CD4-positive, alpha-beta T cell treated with Interleukin-6 at 100 ng/mL for 8 hours (primary cell): ENCODE measurements around the gene COQ2.
"Not testable (repeated sequence)": the region's sequence is repeated elsewhere in the genome, so short reads cannot be mapped to it uniquely, and the experiment has no call there.

Source experiments
- DNase-seq: peaks from one replicate; pipeline ENCODE4 v3.0.0-alpha.2; 2020; ENCODE audit warnings: mixed read lengths, low spot score

Gene COQ2

DNA sequence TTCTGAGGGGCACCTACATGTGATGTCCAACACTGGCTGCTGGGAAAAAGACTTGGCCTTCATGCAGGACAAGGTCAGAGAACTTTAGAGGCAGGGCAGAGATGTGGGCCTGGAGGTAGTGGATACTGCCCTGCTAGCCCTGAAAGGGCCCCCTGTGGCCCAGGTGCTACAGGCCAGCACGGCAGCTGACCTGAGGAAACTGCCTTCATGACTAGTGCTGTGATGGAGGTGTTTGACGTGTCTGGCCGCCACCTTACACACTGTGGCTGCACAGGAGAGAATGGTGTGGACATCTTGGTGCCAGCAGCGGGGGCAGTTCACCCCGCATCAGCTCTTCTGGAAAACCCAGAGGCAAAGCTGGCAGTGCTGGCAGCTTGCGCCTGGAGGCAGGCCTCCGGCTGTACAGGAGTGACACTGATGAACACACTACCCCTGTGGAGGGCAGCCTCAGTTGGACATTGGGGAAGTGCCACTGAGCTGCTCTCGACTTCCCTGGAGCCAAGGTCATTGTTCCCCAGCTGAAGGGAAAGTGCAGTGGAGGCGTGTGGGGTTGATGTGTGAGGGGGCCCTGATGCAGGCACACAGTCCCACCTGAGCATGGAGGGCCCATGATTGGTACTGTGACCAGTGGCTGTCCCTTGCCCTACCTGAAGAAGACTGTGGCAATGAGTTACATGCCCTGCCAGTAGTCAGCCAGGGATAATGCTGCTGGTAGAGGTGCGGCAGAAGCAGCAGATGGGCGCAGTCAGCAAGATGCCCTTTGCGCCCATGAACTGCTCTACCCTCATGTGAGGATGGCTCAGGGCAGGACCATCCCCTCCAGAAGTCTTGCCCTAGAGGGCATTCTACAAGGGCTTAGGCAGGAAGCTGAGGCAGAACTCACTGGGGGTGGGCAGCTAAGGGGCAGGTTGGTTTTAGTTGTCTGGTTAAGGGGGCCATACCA lies 36.9 kb downstream of the COQ2 start:
- no peak for DNase-seq

DNA sequence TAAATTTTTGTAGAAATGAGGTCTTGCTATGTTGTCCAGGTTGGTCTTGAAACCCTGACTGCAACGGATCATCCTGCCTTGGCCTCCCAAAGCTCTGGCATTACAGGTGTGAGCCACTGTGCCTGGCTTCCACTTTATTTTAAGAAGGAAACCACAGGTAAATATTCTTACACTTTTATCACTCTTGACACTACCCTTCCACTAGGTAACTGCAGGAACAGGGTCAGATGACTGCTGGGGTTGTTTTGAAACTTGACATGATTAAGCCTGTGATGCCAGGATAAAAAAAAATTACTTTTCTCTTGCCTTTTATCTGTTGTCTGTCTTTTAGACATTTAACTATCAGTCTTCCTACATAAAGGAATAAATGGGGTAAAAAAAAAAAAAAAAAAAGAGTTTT lies 43.5 kb downstream of the COQ2 start:
- no peak for DNase-seq

DNA sequence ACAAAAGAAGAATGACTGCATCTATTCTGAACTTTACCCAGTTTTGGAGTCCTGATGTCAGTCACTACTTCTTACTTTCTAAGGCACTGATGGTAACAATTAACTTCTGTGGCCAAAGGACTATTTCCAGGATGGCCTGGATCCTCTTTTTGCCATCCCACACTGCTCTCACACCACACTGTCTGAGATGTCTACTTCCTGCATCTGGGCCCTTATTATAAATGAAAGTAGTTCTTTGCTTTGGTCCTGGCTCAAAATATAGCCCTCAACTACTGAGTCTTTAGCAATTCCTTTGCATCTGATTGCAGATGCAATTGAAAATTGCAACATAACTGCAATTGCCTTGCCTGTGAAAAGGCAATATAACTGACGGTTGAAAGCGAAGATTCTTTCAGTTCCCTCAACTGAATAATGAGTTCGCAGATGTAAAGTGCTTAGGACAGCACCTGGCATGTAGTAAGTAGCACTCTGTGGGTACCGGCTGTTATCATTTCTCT lies 44.2 kb downstream of the COQ2 start:
- DNase-seq: no peak

DNA sequence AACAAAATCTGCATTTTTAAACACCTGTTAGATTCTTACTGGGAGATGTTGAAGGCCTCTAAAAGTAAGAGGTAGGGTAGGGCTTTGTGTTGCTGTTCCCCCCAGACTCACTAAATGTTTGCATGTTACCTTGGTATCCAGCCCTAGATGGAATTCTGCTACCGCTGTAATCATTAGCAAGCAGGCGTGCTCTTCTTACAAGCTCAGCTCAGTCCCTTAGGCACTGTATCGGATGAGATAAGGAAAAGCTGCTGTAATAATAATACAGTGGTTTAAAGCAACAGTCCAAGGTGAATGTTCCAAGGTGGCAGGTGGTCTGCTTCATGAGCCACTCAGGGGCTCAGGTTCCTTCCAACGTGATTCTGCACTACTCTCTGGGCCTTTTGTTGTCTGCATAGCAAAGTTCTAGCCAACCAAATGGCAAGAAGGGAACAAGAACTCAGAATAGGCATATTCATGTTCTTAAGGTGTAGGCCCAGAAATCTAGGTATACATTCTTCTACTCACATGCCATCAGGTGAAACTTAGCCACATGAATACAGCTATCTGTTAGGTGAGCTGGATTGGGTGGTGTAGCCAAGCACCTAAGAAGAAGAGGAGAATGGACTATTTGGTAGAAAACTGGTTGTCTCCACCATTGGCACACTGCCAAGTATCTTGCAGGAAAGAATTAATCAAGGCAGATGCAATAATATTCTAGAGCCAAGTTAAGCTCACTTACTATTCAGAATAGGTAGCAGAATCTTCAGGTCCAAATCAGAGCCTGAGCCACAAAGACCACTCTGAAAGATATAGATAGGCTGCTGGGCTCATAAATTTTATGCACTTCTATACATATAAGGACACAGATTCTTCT lies 46.0 kb downstream of the COQ2 start:
- DNase-seq: no peak

DNA sequence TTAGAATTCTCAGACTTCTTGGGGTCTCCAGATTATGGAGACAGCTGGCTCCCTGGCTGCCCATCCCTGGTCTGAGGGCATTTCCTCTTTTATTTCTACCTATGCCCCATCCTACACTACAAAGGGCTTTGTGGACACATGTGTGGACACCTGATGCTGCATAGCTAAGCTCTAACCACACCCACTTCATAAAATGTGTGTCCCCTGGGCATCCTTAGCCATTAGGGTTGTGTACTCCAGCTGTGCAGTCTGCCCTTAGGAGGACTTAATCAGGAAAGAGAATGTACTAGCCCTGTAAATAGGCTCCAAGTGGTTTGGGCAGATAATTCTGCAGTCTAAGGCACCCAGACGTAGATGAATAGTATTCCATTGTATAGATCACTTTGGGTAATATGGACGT lies 47.0 kb downstream of the COQ2 start:
- DNase-seq: no peak

DNA sequence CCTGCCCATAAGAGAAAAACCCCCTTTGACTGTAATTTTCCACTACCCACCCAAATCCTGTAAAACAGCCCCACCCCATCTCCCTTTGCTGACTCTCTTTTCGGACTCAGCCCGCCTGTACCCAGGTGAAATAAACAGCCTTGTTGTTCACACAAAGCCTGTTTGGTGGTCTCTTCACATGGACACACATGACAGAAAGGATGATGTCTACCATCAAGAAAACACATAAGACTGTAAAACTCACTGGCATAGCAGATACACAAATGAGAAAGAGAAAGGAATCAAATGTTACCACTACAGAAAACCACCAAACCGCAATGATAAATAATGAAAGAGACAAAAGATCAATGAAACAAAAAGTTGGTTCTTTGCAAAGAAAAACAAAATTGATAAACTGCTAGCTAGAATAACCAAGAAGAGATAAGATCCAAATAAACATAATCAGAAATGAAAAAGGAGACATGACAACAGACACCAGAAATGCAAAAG lies 48.9 kb downstream of the COQ2 start:
- not testable (repeated sequence) for DNase-seq

DNA sequence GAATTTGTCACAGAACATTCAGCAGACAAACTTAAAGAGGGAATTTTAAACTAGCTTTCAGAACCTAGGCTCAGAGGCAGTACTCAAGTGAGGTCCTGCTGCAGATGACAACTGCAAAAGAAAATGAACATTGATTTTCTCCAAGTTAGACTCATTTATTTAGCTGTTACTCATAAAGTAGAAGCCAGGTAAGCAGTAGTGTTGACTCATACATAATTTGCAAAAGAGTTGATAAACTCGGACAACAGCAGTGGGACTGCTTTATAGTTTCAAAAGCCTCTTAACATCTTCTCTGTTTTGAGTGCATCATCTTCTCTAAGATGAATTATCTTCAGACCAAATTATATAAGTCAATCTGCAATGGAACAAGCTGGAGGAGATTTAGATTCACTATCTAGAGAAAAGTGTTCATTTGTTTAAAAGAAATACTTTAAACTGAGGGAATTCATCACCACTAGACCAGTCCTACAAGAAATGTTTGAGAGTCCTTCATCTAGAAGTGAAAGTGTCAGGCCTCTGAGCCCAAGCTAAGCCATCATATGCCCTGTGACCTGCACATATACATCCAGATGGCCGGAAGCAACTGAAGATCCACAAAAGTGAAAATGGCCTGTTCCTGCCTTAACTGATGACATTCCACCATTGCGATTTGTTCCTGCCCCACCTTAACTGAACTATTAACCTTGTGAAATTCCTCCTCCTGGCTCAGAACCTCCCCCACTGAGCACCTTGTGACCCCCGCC lies 49.5 kb downstream of the COQ2 start:
- DNase-seq: no peak

DNA sequence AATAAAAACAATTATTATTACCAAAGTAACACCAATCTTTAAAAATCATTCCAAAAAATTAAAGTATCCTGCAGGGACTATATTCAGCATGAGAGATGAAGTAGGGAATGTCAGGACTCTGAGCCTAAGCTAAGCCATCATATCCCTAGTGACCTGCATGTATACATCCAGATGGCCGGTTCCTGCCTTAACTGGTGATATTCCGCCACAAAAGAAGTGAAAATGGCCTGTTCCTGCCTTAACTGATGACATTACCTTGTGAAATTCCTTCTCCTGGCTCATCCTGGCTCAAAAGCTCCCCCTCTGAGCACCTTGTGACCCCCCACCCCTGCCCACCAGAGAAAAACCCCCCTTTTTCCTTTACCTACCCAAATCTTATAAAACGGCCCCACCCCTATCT lies 50.2 kb downstream of the COQ2 start:
- not testable (repeated sequence) for DNase-seq

DNA sequence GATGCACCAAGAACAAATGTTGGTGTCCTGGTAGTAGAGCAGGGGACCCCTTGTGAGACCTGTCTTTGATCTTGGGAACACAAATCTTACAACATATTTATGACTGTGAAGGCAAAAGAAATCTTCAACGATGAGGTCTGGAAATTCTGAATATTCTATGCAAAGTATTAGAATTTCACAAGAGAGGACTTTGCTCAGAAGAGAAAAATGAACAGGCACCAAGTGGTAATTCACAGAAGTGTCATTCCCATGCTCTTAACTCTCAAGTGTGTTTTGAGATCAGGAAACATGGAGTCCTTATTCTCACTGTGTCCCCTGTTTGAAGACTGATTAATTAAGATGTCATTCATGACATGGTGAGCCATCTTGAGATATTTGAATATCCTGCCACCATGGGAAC lies 52.5 kb downstream of the COQ2 start:
- DNase-seq: no peak

DNA sequence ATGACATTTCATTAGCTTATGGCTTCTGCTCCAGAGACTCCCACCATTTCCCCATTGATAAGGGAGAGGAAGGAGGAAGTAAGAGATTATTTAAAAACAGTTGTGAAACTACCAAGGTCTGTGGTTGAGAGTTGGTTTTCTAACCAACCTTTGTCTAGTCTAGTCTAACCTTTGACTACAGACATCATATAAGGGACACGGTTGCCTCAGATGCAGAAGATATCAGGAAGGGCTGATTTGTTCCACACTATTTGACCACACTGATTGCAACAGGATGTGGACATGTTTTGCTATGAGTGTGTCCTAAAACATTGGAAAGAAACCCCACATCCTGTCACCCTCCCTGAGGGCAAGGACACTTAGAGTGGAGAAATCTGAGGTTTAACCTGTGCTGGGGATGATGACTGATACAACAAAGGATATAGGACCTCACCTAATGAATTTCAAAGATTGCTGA lies 53.0 kb downstream of the COQ2 start:
- DNase-seq: no peak

DNA sequence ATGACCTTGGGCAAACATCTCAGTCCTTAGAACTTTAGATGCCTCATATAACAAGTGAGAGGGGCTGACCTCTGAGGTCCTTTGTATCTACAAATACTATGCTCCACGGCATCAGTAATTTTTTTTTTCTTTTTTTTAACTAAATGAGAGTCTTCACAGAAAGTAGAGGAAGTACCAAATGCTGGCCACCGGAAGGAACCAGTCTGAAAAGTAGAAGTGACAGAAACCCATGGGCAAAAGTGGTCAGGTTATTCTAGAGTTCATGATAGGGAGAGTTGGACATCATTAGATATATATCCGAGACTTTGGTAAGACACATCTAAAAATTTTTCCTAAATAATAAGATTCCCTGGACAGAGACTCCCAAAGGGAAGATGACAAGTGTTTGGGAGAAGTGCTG lies 53.7 kb downstream of the COQ2 start:
- no peak for DNase-seq

DNA sequence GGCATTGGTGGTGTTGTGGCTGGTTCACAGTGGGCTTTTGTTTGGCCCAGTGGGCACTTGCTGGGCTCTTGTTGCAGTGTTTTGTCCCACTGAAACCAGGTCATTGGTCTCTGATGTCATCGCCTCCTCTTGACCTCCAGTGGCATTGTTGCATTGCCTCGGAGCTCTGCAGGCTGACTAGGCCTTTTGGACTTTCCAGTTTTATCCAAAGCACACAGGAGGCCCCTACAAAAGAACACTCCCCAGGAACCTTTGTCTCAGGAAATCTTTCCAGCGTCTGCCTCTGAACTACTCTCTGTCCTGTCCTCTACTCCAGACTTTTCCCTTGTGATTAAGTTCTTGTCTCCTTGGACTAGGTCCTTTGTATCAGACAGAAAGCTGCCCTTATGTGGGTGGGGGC lies 54.8 kb downstream of the COQ2 start:
- no peak for DNase-seq

DNA sequence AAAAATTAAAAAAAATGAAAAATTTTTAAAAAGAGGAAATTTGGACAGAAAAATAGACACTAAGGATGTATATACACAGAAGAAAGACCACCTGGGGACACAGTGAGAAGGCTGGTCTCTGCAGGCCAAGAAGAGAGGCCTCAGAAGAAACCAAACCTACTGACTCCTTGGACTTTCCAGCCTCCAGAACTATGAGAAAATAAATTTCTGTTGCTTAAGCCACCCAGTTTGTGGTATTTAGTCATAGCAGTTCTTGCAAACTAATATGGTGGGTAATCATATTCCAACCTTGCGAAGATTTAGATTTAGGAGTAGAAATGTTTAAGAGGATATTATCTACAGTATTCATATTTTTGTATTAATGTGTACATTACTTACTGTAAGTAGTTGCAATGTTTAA lies 56.4 kb downstream of the COQ2 start:
- DNase-seq: no peak

DNA sequence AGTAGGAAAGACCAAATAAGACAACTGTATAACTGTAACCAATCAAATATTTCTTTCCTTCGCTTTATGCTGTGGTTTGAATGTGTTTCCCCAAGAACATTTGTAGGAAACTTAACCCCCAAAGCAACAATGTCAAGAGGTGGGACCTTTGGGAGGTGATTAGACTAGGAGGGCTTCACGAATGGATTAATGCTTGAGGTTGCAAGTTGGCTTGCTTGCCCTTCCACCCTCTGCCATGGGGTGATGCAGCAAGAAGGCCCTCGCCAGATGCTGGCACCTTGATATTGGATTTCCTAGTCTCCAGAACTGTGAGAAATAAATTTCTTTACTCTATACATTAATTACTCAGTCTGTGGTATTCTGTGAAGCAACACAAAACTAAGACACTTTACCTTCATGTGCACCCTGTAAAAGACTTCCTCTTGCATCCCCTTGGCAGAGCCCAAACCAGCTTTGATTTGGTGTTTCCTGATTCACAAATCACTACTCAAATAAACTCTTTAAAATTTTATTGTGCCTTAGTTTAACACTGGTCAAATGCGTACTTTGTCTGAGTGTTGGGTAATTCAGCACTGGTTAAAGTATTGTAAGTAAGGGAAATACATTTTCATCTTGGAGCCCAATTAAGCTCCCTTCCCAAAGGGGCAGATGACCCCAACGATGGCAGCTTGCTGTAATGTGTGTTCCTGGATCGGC lies 59.9 kb downstream of the COQ2 start:
- DNase-seq: no peak

DNA sequence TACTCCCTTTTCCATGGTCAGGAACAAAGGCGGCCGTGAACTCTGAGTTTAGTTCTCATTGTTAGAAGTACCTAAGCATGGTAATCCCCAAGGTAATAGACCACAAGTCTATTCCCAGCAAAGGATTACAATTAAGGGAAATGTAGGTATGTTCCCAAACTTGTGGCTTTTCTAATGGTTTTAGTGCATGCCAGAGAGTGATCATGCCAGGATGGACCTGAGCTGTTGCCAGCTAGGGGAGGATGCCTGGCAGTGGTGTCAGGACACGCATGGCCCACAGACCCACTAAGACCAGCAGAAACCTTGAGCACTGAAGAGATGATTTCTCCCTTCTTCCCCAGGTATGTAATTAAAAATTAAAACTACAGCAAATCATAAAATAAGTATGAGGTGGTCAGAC lies 60.8 kb downstream of the COQ2 start:
- DNase-seq: no peak

DNA sequence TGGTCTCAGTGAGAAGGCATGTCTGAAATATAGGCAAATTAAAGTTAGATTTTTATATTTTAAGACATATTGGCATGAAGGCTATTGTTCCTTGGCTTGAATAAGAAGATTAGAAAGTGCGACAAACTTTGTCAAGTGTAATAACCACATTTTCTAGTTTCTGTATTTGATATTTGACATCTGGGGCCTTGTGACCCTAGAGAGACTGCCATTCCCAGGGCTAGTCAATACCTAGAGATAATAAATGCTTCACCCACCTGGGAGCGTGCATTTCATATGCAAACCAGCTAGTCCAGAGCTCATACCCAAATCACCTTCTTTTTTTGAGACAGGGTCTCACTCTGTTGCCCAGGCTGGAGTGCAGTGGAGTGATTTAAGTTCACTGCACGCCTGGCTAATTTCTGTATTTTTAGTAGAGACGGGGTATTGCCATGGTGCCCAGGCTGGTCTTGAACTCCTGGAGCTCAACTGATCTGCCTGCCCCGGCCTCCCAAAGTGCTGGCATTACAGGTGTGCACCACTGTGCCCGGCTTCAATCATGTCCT lies 62.6 kb downstream of the COQ2 start:
- no peak for DNase-seq

DNA sequence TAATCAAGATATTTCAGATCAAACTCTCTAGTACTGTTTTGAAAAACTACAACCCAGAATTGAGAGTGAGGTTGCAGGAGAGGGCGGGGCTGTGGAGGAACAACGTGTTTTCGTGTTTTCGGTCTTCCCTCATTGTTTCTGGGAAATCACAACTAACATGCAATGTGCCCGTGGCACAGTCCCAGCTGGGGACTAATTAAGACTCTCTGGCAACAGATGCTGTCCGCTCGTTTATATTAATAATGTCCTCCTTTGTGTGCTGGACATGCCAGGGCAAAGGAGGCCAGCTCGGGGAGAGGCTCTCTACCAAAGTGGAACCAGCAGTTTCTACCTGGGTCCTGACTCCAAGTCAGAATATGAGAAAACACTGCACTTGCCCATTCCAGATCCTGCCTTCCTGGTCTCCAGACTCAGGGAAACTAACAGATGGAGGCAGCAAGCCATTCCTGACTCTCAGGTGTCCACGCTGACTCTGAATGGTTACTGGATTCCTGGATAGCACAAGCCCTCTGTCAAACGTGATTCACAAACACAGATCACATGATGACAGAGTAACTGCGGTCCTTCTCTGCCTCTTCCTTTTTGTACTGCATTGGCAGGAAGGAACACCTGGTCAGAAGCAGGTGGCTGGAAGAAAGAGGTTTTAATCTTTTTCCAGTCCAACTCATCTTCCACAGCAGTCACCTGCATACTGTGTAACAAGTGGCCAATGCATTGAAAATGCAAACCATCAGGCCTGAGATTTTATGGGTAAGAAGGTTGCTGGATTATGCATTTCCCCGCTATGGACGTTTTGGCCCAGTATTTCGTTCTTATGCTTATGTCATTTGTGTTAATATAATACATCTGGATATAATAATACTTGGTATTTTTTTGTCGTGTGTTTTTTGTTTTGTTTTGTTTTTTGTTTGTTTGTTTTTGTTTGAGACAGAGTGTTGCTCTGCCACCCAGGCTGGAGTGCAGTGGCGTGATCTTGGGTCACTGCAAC lies 65.0 kb downstream of the COQ2 start:
- peak; percentile 52 for DNase-seq

DNA sequence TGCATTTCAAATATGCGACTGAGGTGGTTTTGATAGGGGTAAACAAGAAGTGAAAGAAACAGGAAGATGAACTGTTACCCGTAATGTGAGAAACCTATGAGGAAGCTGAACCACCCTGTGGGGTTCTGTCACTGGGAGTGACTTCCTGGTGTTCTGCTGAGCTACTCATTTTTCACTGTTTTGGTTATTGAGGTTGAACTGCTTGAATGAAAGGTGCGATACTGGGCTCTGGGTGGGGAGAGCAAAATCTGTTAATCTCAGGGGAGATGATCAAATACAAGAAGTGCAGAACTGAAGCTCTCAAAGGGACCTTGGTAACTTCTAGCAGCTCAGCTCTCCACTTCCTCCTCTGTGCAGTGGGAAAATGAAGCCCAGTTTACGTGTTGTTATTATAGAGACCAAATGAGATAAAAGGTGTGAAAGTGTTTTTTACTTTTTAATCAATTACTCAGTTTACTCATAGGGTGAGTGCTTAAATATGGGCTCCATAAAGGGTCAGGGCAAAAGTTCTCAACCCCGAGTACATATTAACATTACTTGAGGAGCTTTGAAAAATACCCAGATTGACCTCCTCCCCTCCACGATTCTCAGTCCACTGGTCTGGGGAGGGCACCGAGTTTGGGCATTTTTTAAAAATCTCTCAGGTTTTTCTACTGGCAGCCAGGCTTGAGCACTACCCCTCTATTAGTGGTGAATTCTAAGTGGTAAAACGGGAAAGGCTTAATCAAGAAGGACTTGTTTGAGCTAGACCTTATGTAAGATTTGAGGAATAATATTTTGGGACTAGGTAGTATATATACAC lies 66.7 kb downstream of the COQ2 start:
- peak; percentile 86 for DNase-seq
